Hepatocyte (in vitro differentiated cells): ENCODE results near the gene CPNE4. TPM values are rescaled to one million over a fixed set of nuclear protein-coding genes. Genes with fewer than 3 reads are reported as not detected.
"Not testable (repeated sequence)": the region's sequence is repeated elsewhere in the genome, so short reads cannot be mapped to it uniquely, and the experiment has no call there.

ENCODE experiments used
- DNase-seq: peaks from one replicate; pipeline ENCODE4 v3.0.0-alpha.2; 2016; ENCODE audit warnings: low spot score
- H2AFZ ChIP-seq: fragments of 200-600 bp; sonication (generic); 2 replicates; pipeline ENCODE4 v1.6.0; 2016; ENCODE audit warnings: antibody characterized with exemption, mild to moderate bottlenecking
- H3K27ac ChIP-seq: fragments of 200-600 bp; sonication (generic); 2 replicates; pipeline ENCODE4 v1.5.1; 2016; ENCODE audit warnings: mild to moderate bottlenecking
- H3K27me3 ChIP-seq: fragments of 200-600 bp; sonication (generic); 2 replicates; pipeline ENCODE4 v1.6.1; 2016
- H3K36me3 ChIP-seq: fragments of 200-600 bp; sonication (generic); replicated peaks from 2 replicates; pipeline ENCODE4 v1.5.1; 2016; ENCODE audit warnings: low read depth; ENCODE audit not compliant: insufficient read depth
- H3K4me1 ChIP-seq: fragments of 200-600 bp; sonication (generic); 2 replicates; pipeline ENCODE4 v1.5.1; 2016; ENCODE audit warnings: mild to moderate bottlenecking, moderate library complexity; ENCODE audit not compliant: insufficient read depth
- H3K4me2 ChIP-seq: fragments of 200-600 bp; sonication (generic); 2 replicates; pipeline ENCODE4 v1.6.0; 2016
- H3K4me3 ChIP-seq: fragments of 200-600 bp; sonication (generic); 2 replicates; pipeline ENCODE4 v1.5.1; 2016; ENCODE audit warnings: mild to moderate bottlenecking
- H3K79me2 ChIP-seq: fragments of 200-600 bp; sonication (generic); 2 replicates; pipeline ENCODE4 v1.6.0; 2017; ENCODE audit warnings: mild to moderate bottlenecking
- H3K9me2 ChIP-seq: fragments of 200-600 bp; sonication (generic); replicated peaks from 2 replicates; pipeline ENCODE4 v1.6.0; 2017; ENCODE audit warnings: mild to moderate bottlenecking; ENCODE audit not compliant: insufficient read depth
- H3K9me3 ChIP-seq: fragments of 200-600 bp; sonication (generic); 2 replicates; pipeline ENCODE4 v1.5.1; 2016; ENCODE audit warnings: low read depth, mild to moderate bottlenecking
- H4K20me1 ChIP-seq: fragments of 200-600 bp; sonication (generic); 2 replicates; pipeline ENCODE4 v1.6.0; 2016; ENCODE audit warnings: mild to moderate bottlenecking; ENCODE audit not compliant: insufficient read depth, poor library complexity, severe bottlenecking
- EZH2 ChIP-seq: fragments of 200-600 bp; sonication (generic); IDR thresholded peaks from 2 replicates; pipeline ENCODE4 v1.6.1; 2016; ENCODE audit warnings: antibody characterized with exemption, mild to moderate bottlenecking, borderline replicate concordance
- EZH2phosphoT487 ChIP-seq: fragments of 200-600 bp; sonication (generic); IDR thresholded peaks from one replicate; pipeline ENCODE4 v1.6.1; 2018; ENCODE audit warnings: antibody characterized with exemption, mild to moderate bottlenecking, low read depth, moderate library complexity; ENCODE audit not compliant: unreplicated experiment, severe bottlenecking
- WGBS: methylation state at CpG from one replicate; pipeline ENCODE4 v1.1.6; 2016; ENCODE audit warnings: low lambda C conversion rate; ENCODE audit errors: missing lambda C conversion rate; 5-methylcytosine and 5-hydroxymethylcytosine counted together
- polyA plus RNA-seq: library from polyadenylated mRNA; unstranded; fragments of >200 nt; fragmentation: Nextera tagmentation; extraction: Ambion mirVana; gene quantifications from 2 replicates; pipeline ENCODE4 v1.2.1, GENCODE V29; 2016
- total RNA-seq: library from RNA; depleted of rRNA; stranded (reverse); fragments of >200 nt; gene quantifications from 2 replicates; pipeline ENCODE4 v1.2.3, GENCODE V29; 2014
- TF ChIP-seq, protein P1 (sequence below): fragments of 200-600 bp; sonication (generic); IDR thresholded peaks from 2 replicates; pipeline ENCODE4 v1.5.1; 2016; ENCODE audit warnings: antibody characterized with exemption, mild to moderate bottlenecking; ENCODE audit not compliant: poor library complexity

CPNE4 gene
- total and polyA plus RNA-seq, 2 experiments from 2014 or later = 0.37 to 0.52 TPM

- TF ChIP-seq EZH2 (no peak), EZH2phosphoT487 (no peak)
- TF ChIP-seq, protein P1, sequence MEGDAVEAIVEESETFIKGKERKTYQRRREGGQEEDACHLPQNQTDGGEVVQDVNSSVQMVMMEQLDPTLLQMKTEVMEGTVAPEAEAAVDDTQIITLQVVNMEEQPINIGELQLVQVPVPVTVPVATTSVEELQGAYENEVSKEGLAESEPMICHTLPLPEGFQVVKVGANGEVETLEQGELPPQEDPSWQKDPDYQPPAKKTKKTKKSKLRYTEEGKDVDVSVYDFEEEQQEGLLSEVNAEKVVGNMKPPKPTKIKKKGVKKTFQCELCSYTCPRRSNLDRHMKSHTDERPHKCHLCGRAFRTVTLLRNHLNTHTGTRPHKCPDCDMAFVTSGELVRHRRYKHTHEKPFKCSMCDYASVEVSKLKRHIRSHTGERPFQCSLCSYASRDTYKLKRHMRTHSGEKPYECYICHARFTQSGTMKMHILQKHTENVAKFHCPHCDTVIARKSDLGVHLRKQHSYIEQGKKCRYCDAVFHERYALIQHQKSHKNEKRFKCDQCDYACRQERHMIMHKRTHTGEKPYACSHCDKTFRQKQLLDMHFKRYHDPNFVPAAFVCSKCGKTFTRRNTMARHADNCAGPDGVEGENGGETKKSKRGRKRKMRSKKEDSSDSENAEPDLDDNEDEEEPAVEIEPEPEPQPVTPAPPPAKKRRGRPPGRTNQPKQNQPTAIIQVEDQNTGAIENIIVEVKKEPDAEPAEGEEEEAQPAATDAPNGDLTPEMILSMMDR = no peak
- Histone ChIP-seq H4K20me1 (no peaks in the 10 kb centered on the region), H3K4me2 (peak overlapping the region; percentile 79), H3K27ac (peak overlapping the region; percentile 88), H3K9me2 (no peaks in the 10 kb centered on the region), H3K9me3 (no peaks in the 10 kb centered on the region), H3K79me2 (peaks cover 36% of the 10 kb centered on the region), H3K4me3 (peak overlapping the region; percentile 78), H2AFZ (peak overlapping the region; percentile 85), H3K27me3 (peaks cover 19% of the 10 kb centered on the region), H3K4me1 (peaks cover 12% of the 10 kb centered on the region), H3K36me3 (no peaks in the 10 kb centered on the region)
- WGBS = 49% methylated on average over 2 of the region's 2 CpGs
- DNase-seq = no peak
These were observed 532.9 kb downstream of the CPNE4 start for GRCh38 chr3:131501949-131502348.

DNA sequence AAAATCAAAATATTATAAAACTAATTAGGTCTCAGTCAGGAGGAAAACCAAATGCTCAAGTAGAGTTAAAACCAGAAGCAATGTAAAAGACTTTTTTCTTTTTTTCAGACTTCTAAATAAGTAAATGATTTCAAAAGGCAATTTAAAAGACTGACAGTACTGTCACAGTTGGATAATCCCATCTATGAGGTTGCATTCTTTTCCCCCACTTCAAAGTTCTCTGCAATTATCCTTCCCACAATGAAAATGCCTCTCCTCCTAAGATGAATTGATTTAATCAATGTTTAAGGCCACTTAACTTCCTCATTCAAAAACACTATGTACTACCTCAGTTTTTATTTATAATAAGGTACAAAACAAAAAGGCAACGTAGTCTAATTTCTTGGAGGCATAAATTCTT, 540.1 kb downstream of the CPNE4 start:
- H3K36me3 ChIP-seq = no peaks in the 10 kb centered on the region
- H3K4me2 ChIP-seq = no peak overlapping the region
- no peak overlapping the region for H2AFZ ChIP-seq
- WGBS = 97% methylated on average over 1 of the region's 1 CpG
- H3K79me2 ChIP-seq = peaks cover 15% of the 10 kb centered on the region
- H3K27me3 ChIP-seq = no peaks in the 10 kb centered on the region
- H4K20me1 ChIP-seq = no peaks in the 10 kb centered on the region
- H3K4me1 ChIP-seq = no peaks in the 10 kb centered on the region
- H3K9me3 ChIP-seq = no peaks in the 10 kb centered on the region
- DNase-seq = no peak
- no peaks in the 10 kb centered on the region for H3K9me2 ChIP-seq
- TF ChIP-seq EZH2 = no peak
- TF ChIP-seq, protein P1 = no peak
- TF ChIP-seq EZH2phosphoT487 = no peak
- H3K4me3 ChIP-seq = no peak overlapping the region
- H3K27ac ChIP-seq = no peak overlapping the region

- Histone ChIP-seq H3K4me3 (no peak overlapping the region), H3K36me3 (peaks cover 4% of the 10 kb centered on the region), H3K4me2 (no peak overlapping the region), H3K4me1 (no peaks in the 10 kb centered on the region), H3K9me3 (no peaks in the 10 kb centered on the region), H3K27ac (no peak overlapping the region), H4K20me1 (no peaks in the 10 kb centered on the region), H2AFZ (no peak overlapping the region), H3K27me3 (no peaks in the 10 kb centered on the region), H3K79me2 (peaks cover 7% of the 10 kb centered on the region), H3K9me2 (no peaks in the 10 kb centered on the region)
- WGBS = 100% methylated on average over 2 of the region's 2 CpGs
- no peak for DNase-seq
- no peak for TF ChIP-seq EZH2phosphoT487
- TF ChIP-seq, protein P1 = no peak
- TF ChIP-seq EZH2 = no peak
These were observed 543.0 kb downstream of the CPNE4 start for GRCh38 chr3:131491775-131492174.

- Histone ChIP-seq H3K4me3 (no peak overlapping the region), H3K27me3 (no peaks in the 10 kb centered on the region), H3K4me1 (no peaks in the 10 kb centered on the region), H3K9me3 (no peaks in the 10 kb centered on the region), H3K4me2 (no peak overlapping the region), H2AFZ (no peak overlapping the region), H3K36me3 (peaks cover 4% of the 10 kb centered on the region), H3K79me2 (peaks cover 6% of the 10 kb centered on the region), H3K9me2 (no peaks in the 10 kb centered on the region), H3K27ac (no peak overlapping the region), H4K20me1 (no peaks in the 10 kb centered on the region)
- no peak for TF ChIP-seq EZH2
- no peak for TF ChIP-seq EZH2phosphoT487
- TF ChIP-seq, protein P1 = no peak
- DNase-seq = no peak
- 98% methylated on average over 2 of the region's 2 CpGs for WGBS
These were observed 543.7 kb downstream of the CPNE4 start for GRCh38 chr3:131491084-131491483.

GRCh38 chr3:131486545-131486944, 548.3 kb downstream of the CPNE4 start:
- H4K20me1 ChIP-seq, DNase-seq, H3K9me2 ChIP-seq, H3K27ac ChIP-seq, H3K79me2 ChIP-seq, H3K4me2 ChIP-seq, H3K9me3 ChIP-seq, H3K4me1 ChIP-seq, H3K4me3 ChIP-seq, H3K36me3 ChIP-seq, H2AFZ ChIP-seq, H3K27me3 ChIP-seq: not testable (repeated sequence)
- 98% methylated on average over 3 of the region's 3 CpGs for WGBS
